WTC11 (cell line): ENCODE measurements around the gene MTNR1A. TPM values are rescaled to one million over a fixed set of nuclear protein-coding genes. Genes with fewer than 3 reads are reported as not detected.

Source experiments
- ATAC-seq: fragments of 200-7000 bp; cut with Tn5 transposase; 2 replicates; pipeline ENCODE4 v1.10.0; 2021; ENCODE audit warnings: mild to moderate bottlenecking, moderate library complexity
- CTCF ChIA-PET: fragments of 300-600 bp; sonication (Branson Sonifier 250); formaldehyde crosslinking; loops from one replicate; lab custom pipeline; 2021; ENCODE audit warnings: antibody characterized with exemption; lab: Charles Lee
- POLR2A ChIA-PET: fragments of 350-600 bp; sonication (Branson Sonifier 250); formaldehyde crosslinking; loops from one replicate; lab custom pipeline; 2021; ENCODE audit warnings: antibody characterized with exemption; lab: Charles Lee
- DNase-seq: peaks from one replicate; pipeline ENCODE4 v3.0.0; 2021; ENCODE audit warnings: low spot score
- H3K27ac Mint-ChIP-seq: 2 replicates; pipeline ENCODE4 v1.8.0; 2021; ENCODE audit warnings: mixed read lengths
- H3K27me3 Mint-ChIP-seq: 2 replicates; pipeline ENCODE4 v1.8.0; 2021; ENCODE audit warnings: low read depth, mild to moderate bottlenecking, moderate library complexity, mixed read lengths
- H3K36me3 Mint-ChIP-seq: 2 replicates; pipeline ENCODE4 v1.8.0; 2021; ENCODE audit warnings: mixed read lengths
- H3K4me1 Mint-ChIP-seq: 2 replicates; pipeline ENCODE4 v1.8.0; 2022; ENCODE audit warnings: mixed read lengths
- H3K4me3 Mint-ChIP-seq: 2 replicates; pipeline ENCODE4 v1.8.0; 2021; ENCODE audit warnings: mild to moderate bottlenecking, moderate library complexity, mixed read lengths
- H3K9me3 Mint-ChIP-seq: 2 replicates; pipeline ENCODE4 v1.8.0; 2021; ENCODE audit warnings: mixed read lengths
- EMX1 ChIP-seq: fragments of 250-450 bp; sonication (Bioruptor Pico); IDR thresholded peaks from 2 replicates; pipeline ENCODE4 v1.8.0; 2021; ENCODE audit warnings: mild to moderate bottlenecking
- ESRRA ChIP-seq: sonication (generic); formaldehyde crosslinking; IDR thresholded peaks from 2 replicates; pipeline ENCODE4 v1.8.1; 2022; ENCODE audit warnings: mild to moderate bottlenecking, missing genetic modification reagents, borderline replicate concordance
- FOXJ3 ChIP-seq: sonication (generic); formaldehyde crosslinking; IDR thresholded peaks from 2 replicates; pipeline ENCODE4 v1.9.0; 2021; ENCODE audit warnings: missing genetic modification reagents, mild to moderate bottlenecking, borderline replicate concordance
- FOXK1 ChIP-seq: sonication (generic); formaldehyde crosslinking; IDR thresholded peaks from 2 replicates; pipeline ENCODE4 v1.8.0; 2022; ENCODE audit warnings: mild to moderate bottlenecking, moderate library complexity, missing genetic modification reagents
- FOXP1 ChIP-seq: sonication (generic); formaldehyde crosslinking; IDR thresholded peaks from 2 replicates; pipeline ENCODE4 v1.8.0; 2022; ENCODE audit warnings: missing genetic modification reagents, mild to moderate bottlenecking, moderate library complexity, borderline replicate concordance
- GRHL2 ChIP-seq: fragments of 250-450 bp; sonication (Bioruptor Pico); IDR thresholded peaks from 2 replicates; pipeline ENCODE4 v1.8.0; 2022; ENCODE audit warnings: mild to moderate bottlenecking, moderate library complexity; ENCODE audit not compliant: insufficient replicate concordance, severe bottlenecking
- HMGA2 ChIP-seq: fragments of 250-450 bp; sonication (Bioruptor Pico); IDR thresholded peaks from 2 replicates; pipeline ENCODE4 v1.4.0; 2021; ENCODE audit warnings: mild to moderate bottlenecking, moderate library complexity
- JAZF1 ChIP-seq: fragments of 250-450 bp; sonication (Bioruptor Pico); IDR thresholded peaks from 2 replicates; pipeline ENCODE4 v1.9.0; 2021; ENCODE audit warnings: moderate library complexity, mild to moderate bottlenecking, inconsistent platforms
- KAT7 ChIP-seq: sonication (generic); formaldehyde crosslinking; IDR thresholded peaks from 2 replicates; pipeline ENCODE4 v1.8.1; 2023; ENCODE audit warnings: missing genetic modification reagents, mild to moderate bottlenecking, borderline replicate concordance
- NR1H2 ChIP-seq: sonication (generic); formaldehyde crosslinking; IDR thresholded peaks from 2 replicates; pipeline ENCODE4 v1.9.0; 2021; ENCODE audit warnings: mild to moderate bottlenecking, moderate library complexity, missing genetic modification reagents
- NR2C2 ChIP-seq: sonication (generic); formaldehyde crosslinking; IDR thresholded peaks from 2 replicates; pipeline ENCODE4 v1.8.0; 2022; ENCODE audit warnings: mild to moderate bottlenecking, missing genetic modification reagents
- SMAD3 ChIP-seq: sonication (generic); formaldehyde crosslinking; IDR thresholded peaks from 2 replicates; pipeline ENCODE4 v1.8.0; 2022; ENCODE audit warnings: missing genetic modification reagents, mild to moderate bottlenecking, borderline replicate concordance
- SMAD4 ChIP-seq: sonication (generic); formaldehyde crosslinking; IDR thresholded peaks from 2 replicates; pipeline ENCODE4 v1.8.0; 2022; ENCODE audit warnings: mild to moderate bottlenecking, missing genetic modification reagents
- SP1 ChIP-seq: sonication (generic); formaldehyde crosslinking; conservative IDR thresholded peaks from 2 replicates; pipeline ENCODE4 v1.8.1; 2022; ENCODE audit warnings: missing genetic modification reagents
- TEAD4 ChIP-seq: sonication (generic); formaldehyde crosslinking; IDR thresholded peaks from 2 replicates; pipeline ENCODE4 v1.8.0; 2022; ENCODE audit warnings: mild to moderate bottlenecking, missing genetic modification reagents
- ZNF121 ChIP-seq: sonication (generic); formaldehyde crosslinking; IDR thresholded peaks from 2 replicates; pipeline ENCODE4 v1.8.0; 2023; ENCODE audit warnings: missing genetic modification reagents
- ZNF138 ChIP-seq: sonication (generic); formaldehyde crosslinking; conservative IDR thresholded peaks from 2 replicates; pipeline ENCODE4 v1.8.1; 2022; ENCODE audit warnings: mild to moderate bottlenecking, moderate library complexity, missing genetic modification reagents
- total RNA-seq: library from RNA; stranded (reverse); gene quantifications from 3 replicates; pipeline ENCODE4 v1.2.3, GENCODE V29; 2021
- TF ChIP-seq, protein P1 (sequence below): sonication (generic); formaldehyde crosslinking; conservative IDR thresholded peaks from 2 replicates; pipeline ENCODE4 v1.8.1; 2022; ENCODE audit warnings: mild to moderate bottlenecking, missing genetic modification reagents
- TF ChIP-seq, protein P2 (sequence below): sonication (generic); formaldehyde crosslinking; IDR thresholded peaks from 2 replicates; pipeline ENCODE4 v1.8.0; 2022; ENCODE audit warnings: mild to moderate bottlenecking, missing genetic modification reagents
- TF ChIP-seq, protein P3 (sequence below): sonication (generic); formaldehyde crosslinking; IDR thresholded peaks from 2 replicates; pipeline ENCODE4 v1.8.0; 2023; ENCODE audit warnings: missing genetic modification reagents
- TF ChIP-seq, protein P4 (sequence below): sonication (generic); formaldehyde crosslinking; conservative IDR thresholded peaks from 2 replicates; pipeline ENCODE4 v1.8.1; 2023; ENCODE audit warnings: mild to moderate bottlenecking, low read depth, missing genetic modification reagents, moderate library complexity
- TF ChIP-seq, protein P5 (sequence below): fragments of 250-450 bp; sonication (Bioruptor Pico); IDR thresholded peaks from 2 replicates; pipeline ENCODE4 v1.9.0; 2021; ENCODE audit warnings: mild to moderate bottlenecking, borderline replicate concordance

The MTNR1A gene
- total RNA-seq, 1 experiment from 2014 or later, result 1.0 TPM

DNA sequence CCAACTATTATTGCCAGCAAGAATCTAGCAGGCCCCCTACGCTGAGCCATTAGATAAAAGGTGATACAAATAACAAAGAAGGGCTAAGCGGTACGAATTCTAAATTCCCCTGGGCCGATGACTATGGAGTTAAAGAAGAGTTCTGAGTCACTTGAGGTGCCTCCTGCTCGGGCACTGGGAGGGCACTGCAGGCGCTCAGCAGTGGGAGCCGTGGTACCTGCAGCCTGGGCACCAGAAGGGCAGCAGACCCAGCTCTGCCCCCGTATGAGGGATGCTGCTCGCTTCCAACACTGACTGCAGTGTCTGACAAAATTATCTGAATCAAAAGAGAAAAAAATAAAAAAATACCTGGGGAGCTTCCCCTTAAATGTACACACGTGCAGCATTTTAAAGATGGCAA, 44.1 kb upstream of the MTNR1A start:
- ATAC-seq (no peak), DNase-seq (no peak)
- Mint-ChIP-seq H3K4me1 (no peaks in the 10 kb centered on the region), H3K27ac (no peak overlapping the region), H3K9me3 (peaks cover 8% of the 10 kb centered on the region), H3K4me3 (no peak overlapping the region), H3K36me3 (peaks cover 88% of the 10 kb centered on the region), H3K27me3 (no peaks in the 10 kb centered on the region)
- ChIA-PET CTCF (no interaction called here), POLR2A (no interaction called here)
- TF ChIP-seq FOXK1 (no peak), SMAD4 (CRISPR knock-in tag) (no peak), SMAD3 (CRISPR knock-in tag) (no peak), NR1H2 (CRISPR knock-in tag) (no peak)

DNA sequence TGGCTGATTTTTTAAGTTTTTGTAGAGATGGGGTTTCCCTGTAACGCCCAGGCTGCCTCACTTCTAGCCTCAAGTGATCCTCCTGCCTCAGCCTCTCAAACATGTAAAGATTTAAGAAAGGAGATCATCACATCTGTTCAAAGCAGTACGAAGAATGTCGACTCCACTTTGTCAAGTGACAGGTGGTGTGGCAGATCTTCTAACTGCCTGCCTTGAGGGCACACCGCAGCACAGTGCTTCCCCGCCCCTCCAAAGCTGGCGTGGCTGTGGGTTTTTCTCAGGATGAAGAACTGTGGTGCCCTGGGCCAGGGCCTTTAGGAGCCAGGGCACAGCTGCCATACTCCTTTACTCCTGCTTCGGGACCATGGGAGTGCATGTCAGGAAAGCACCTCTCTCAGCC, 43.3 kb upstream of the MTNR1A start:
- H3K4me3 Mint-ChIP-seq, result no peak overlapping the region
- ATAC-seq (no peak), DNase-seq (no peak)
- peaks cover 86% of the 10 kb centered on the region for H3K36me3 Mint-ChIP-seq
- no peaks in the 10 kb centered on the region for H3K27me3 Mint-ChIP-seq
- TF ChIP-seq ZNF121 (CRISPR knock-in tag) (no peak), ZNF138 (CRISPR knock-in tag) (no peak), ESRRA (no peak)
- no peak overlapping the region for H3K27ac Mint-ChIP-seq
- ChIA-PET CTCF (no interaction called here), POLR2A (no interaction called here)
- H3K9me3 Mint-ChIP-seq, result peaks cover under 1% of the 10 kb centered on the region; the same call in 1 of the 2 replicates
- no peaks in the 10 kb centered on the region for H3K4me1 Mint-ChIP-seq

DNA sequence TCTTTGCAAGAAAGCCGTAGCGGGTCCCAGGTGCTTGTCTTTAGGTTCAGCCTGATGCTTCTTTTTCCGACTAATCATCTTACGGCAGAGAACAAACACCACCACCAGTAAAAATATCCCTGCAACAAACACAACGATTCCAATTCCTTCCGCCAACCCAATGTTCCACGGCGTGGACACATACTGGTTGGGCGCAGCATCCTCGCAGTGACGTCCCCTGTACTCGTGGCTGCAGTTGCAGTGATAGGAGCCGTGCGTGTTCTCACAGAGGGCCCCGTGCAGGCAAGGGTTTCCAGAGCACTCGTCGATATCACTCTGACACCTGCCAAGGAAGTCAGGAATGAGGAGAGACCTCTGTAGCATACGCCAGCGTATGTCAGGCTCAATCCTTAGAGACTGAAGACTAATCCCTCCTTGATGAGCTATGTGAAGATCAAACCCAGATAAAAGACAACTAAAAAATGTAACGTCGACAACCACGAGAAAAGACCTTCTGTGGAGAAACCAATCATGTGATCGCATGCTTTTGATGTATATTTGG, 41.6 kb upstream of the MTNR1A start:
- no peaks in the 10 kb centered on the region for H3K9me3 Mint-ChIP-seq
- peak overlapping the region; percentile 10; the same call in 1 of the 2 replicates for H3K27ac Mint-ChIP-seq
- ATAC-seq, result no peak
- peaks cover 80% of the 10 kb centered on the region for H3K36me3 Mint-ChIP-seq
- POLR2A ChIA-PET, result no interaction called here
- no peaks in the 10 kb centered on the region for H3K27me3 Mint-ChIP-seq
- DNase-seq, result no peak
- TF ChIP-seq FOXJ3 (CRISPR knock-in tag) (no peak), ZNF121 (CRISPR knock-in tag) (no peak), JAZF1 (CRISPR knock-in tag) (no peak), TEAD4 (no peak), GRHL2 (CRISPR knock-in tag) (no peak), SP1 (CRISPR knock-in tag) (no peak), KAT7 (no peak), EMX1 (no peak), SMAD4 (CRISPR knock-in tag) (no peak), NR2C2 (CRISPR knock-in tag) (no peak), HMGA2 (CRISPR knock-in tag) (no peak), FOXP1 (no peak)
- TF ChIP-seq, protein P1, sequence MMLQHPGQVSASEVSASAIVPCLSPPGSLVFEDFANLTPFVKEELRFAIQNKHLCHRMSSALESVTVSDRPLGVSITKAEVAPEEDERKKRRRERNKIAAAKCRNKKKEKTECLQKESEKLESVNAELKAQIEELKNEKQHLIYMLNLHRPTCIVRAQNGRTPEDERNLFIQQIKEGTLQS (CRISPR knock-in tag), result no peak
- TF ChIP-seq, protein P2, sequence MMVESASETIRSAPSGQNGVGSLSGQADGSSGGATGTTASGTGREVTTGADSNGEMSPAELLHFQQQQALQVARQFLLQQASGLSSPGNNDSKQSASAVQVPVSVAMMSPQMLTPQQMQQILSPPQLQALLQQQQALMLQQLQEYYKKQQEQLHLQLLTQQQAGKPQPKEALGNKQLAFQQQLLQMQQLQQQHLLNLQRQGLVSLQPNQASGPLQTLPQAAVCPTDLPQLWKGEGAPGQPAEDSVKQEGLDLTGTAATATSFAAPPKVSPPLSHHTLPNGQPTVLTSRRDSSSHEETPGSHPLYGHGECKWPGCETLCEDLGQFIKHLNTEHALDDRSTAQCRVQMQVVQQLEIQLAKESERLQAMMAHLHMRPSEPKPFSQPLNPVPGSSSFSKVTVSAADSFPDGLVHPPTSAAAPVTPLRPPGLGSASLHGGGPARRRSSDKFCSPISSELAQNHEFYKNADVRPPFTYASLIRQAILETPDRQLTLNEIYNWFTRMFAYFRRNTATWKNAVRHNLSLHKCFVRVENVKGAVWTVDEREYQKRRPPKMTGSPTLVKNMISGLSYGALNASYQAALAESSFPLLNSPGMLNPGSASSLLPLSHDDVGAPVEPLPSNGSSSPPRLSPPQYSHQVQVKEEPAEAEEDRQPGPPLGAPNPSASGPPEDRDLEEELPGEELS (CRISPR knock-in tag), result no peak
- TF ChIP-seq, protein P3, sequence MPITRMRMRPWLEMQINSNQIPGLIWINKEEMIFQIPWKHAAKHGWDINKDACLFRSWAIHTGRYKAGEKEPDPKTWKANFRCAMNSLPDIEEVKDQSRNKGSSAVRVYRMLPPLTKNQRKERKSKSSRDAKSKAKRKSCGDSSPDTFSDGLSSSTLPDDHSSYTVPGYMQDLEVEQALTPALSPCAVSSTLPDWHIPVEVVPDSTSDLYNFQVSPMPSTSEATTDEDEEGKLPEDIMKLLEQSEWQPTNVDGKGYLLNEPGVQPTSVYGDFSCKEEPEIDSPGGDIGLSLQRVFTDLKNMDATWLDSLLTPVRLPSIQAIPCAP (CRISPR knock-in tag), result no peak
- TF ChIP-seq, protein P4, sequence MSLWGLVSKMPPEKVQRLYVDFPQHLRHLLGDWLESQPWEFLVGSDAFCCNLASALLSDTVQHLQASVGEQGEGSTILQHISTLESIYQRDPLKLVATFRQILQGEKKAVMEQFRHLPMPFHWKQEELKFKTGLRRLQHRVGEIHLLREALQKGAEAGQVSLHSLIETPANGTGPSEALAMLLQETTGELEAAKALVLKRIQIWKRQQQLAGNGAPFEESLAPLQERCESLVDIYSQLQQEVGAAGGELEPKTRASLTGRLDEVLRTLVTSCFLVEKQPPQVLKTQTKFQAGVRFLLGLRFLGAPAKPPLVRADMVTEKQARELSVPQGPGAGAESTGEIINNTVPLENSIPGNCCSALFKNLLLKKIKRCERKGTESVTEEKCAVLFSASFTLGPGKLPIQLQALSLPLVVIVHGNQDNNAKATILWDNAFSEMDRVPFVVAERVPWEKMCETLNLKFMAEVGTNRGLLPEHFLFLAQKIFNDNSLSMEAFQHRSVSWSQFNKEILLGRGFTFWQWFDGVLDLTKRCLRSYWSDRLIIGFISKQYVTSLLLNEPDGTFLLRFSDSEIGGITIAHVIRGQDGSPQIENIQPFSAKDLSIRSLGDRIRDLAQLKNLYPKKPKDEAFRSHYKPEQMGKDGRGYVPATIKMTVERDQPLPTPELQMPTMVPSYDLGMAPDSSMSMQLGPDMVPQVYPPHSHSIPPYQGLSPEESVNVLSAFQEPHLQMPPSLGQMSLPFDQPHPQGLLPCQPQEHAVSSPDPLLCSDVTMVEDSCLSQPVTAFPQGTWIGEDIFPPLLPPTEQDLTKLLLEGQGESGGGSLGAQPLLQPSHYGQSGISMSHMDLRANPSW (CRISPR knock-in tag), result no peak
- TF ChIP-seq, protein P5, sequence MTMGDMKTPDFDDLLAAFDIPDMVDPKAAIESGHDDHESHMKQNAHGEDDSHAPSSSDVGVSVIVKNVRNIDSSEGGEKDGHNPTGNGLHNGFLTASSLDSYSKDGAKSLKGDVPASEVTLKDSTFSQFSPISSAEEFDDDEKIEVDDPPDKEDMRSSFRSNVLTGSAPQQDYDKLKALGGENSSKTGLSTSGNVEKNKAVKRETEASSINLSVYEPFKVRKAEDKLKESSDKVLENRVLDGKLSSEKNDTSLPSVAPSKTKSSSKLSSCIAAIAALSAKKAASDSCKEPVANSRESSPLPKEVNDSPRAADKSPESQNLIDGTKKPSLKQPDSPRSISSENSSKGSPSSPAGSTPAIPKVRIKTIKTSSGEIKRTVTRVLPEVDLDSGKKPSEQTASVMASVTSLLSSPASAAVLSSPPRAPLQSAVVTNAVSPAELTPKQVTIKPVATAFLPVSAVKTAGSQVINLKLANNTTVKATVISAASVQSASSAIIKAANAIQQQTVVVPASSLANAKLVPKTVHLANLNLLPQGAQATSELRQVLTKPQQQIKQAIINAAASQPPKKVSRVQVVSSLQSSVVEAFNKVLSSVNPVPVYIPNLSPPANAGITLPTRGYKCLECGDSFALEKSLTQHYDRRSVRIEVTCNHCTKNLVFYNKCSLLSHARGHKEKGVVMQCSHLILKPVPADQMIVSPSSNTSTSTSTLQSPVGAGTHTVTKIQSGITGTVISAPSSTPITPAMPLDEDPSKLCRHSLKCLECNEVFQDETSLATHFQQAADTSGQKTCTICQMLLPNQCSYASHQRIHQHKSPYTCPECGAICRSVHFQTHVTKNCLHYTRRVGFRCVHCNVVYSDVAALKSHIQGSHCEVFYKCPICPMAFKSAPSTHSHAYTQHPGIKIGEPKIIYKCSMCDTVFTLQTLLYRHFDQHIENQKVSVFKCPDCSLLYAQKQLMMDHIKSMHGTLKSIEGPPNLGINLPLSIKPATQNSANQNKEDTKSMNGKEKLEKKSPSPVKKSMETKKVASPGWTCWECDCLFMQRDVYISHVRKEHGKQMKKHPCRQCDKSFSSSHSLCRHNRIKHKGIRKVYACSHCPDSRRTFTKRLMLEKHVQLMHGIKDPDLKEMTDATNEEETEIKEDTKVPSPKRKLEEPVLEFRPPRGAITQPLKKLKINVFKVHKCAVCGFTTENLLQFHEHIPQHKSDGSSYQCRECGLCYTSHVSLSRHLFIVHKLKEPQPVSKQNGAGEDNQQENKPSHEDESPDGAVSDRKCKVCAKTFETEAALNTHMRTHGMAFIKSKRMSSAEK (CRISPR knock-in tag), result no peak
- no peaks in the 10 kb centered on the region for H3K4me1 Mint-ChIP-seq
- no peak overlapping the region for H3K4me3 Mint-ChIP-seq
- CTCF ChIA-PET, result no interaction called here
